Stimulated activated naive B cell treated with anti-CD40 and anti-IgM and Interleukin-4, amounts not matched to agents 10 μg/mL and 1 μg/mL and 100 μg/mL, for 72 hours (primary cell): ENCODE results near the gene FRAS1.
"Not testable (repeated sequence)": the region's sequence is repeated elsewhere in the genome, so short reads cannot be mapped to it uniquely, and the experiment has no call there.

Experiments
- ATAC-seq, 2 donors: fragments of 150-1000 bp; cut with Tn5 transposase; replicated peaks; 2 replicates each; pipeline ENCODE4 v1.10.0; 2021; ENCODE audit warnings: moderate library complexity in 1 of 2
- DNase-seq: peaks from one replicate; pipeline ENCODE4 v3.0.0; 2021
- H3K27ac Mint-ChIP-seq: one replicate; pipeline ENCODE4 v1.8.0; 2022; ENCODE audit warnings: mild to moderate bottlenecking, mixed read lengths
- H3K27me3 Mint-ChIP-seq, 2 donors: one replicate each; pipeline ENCODE4 v1.8.0; 2022; ENCODE audit warnings: mixed read lengths in 2 of 2
- H3K36me3 Mint-ChIP-seq, 2 donors: one replicate each; pipeline ENCODE4 v1.8.0; 2022; ENCODE audit warnings: mixed read lengths in 2 of 2, mild to moderate bottlenecking in 1 of 2
- H3K4me1 Mint-ChIP-seq, 2 donors: one replicate each; pipeline ENCODE4 v1.8.0; 2022; ENCODE audit warnings: mixed read lengths in 2 of 2, mild to moderate bottlenecking in 1 of 2
- H3K4me3 Mint-ChIP-seq, 2 donors: one replicate each; pipeline ENCODE4 v1.8.0; 2022; ENCODE audit warnings: mild to moderate bottlenecking in 2 of 2, mixed read lengths in 2 of 2, moderate library complexity in 1 of 2
- H3K9me3 Mint-ChIP-seq, 2 donors: one replicate each; pipeline ENCODE4 v1.8.0; 2022; ENCODE audit warnings: mixed read lengths in 2 of 2, mild to moderate bottlenecking in 1 of 2

FRAS1 gene

DNA sequence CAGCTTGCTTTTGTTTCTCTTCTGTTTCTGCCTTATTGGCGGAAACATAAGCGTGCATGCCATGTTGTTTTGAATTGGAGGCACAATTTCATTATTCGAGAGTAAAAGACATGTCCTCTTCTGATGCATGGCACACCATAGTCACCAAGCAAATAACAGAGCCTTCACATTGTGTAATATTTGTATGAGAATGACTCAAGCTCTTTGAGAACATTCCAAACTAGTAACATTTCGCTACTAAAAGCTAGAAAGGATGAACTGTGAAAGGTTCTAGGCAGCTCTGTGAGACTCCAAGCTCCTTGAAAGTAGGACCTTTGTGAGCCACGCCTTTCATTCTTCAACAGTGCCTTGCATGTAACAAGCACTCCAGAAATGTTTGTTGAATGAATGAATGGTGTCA, 485.2 kb downstream of the FRAS1 start:
- no peaks in the 10 kb centered on the region for H3K9me3 Mint-ChIP-seq
- H3K36me3 Mint-ChIP-seq: no peaks in the 10 kb centered on the region
- DNase-seq (no peak), ATAC-seq (no peak)
- H3K4me3 Mint-ChIP-seq: no peak overlapping the region
- H3K4me1 Mint-ChIP-seq: peaks cover 4 to 6% of the 10 kb centered on the region in 2 donors
- peaks cover 0 to 5% of the 10 kb centered on the region in 2 donors for H3K27me3 Mint-ChIP-seq
- no peak overlapping the region for H3K27ac Mint-ChIP-seq

DNA sequence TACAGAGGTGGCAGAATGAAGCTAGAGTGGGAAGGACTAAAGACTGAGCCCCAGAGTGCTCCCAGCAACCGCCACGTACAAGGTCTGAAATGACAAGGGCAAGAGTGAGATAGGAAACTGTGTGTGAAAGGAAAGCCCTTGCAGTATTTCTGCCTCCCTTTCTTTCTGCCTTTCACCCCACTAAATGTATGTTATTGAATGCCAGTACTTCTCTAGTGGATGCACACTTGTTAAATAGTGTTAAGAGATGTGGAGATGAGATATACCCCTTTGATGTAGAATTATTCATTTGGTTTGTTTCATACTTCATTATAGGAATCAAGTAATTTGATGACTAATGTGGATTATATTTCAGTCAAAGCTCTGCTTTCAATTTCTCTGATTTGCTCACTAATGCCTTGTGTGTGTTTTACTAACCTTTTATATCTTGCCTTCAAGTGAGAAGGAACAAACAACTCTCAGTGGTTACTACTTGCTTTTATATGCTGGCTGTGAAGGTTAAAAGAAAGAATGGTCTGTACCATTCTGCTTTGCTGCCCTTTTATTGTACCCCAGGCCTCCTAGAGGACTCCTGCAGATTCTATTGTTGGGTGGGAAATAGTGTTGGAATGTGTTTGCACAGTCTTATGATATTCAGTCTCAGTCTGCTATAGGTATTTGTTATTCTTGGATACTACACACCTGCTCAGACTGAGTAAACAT, 486.5 kb downstream of the FRAS1 start:
- no peak overlapping the region for H3K4me3 Mint-ChIP-seq
- ATAC-seq (no peak), DNase-seq (no peak)
- no peaks in the 10 kb centered on the region for H3K36me3 Mint-ChIP-seq
- peaks cover 0 to 5% of the 10 kb centered on the region in 2 donors for H3K27me3 Mint-ChIP-seq
- no peaks in the 10 kb centered on the region for H3K9me3 Mint-ChIP-seq
- peaks cover 4 to 6% of the 10 kb centered on the region in 2 donors for H3K4me1 Mint-ChIP-seq
- no peak overlapping the region for H3K27ac Mint-ChIP-seq

DNA sequence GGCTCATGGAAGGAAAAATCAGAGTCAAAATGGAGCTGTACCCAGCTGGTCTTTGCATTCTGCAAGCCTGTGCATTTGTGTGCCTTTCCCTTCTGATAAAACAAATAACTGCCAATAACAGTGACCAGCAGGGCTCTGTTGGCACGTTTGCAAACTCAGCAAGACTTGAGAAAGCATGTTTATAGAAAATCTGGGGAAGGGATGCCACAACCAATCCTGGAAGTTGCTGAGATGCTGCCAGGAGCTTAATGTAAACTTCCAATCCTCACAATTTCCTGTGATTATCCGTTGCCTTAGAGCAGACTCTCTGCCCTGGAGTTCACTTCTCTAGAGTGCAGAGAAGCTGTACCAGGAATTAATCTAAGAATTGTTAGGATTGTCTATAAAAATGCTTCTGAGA, 487.6 kb downstream of the FRAS1 start:
- DNase-seq: no peak

DNA sequence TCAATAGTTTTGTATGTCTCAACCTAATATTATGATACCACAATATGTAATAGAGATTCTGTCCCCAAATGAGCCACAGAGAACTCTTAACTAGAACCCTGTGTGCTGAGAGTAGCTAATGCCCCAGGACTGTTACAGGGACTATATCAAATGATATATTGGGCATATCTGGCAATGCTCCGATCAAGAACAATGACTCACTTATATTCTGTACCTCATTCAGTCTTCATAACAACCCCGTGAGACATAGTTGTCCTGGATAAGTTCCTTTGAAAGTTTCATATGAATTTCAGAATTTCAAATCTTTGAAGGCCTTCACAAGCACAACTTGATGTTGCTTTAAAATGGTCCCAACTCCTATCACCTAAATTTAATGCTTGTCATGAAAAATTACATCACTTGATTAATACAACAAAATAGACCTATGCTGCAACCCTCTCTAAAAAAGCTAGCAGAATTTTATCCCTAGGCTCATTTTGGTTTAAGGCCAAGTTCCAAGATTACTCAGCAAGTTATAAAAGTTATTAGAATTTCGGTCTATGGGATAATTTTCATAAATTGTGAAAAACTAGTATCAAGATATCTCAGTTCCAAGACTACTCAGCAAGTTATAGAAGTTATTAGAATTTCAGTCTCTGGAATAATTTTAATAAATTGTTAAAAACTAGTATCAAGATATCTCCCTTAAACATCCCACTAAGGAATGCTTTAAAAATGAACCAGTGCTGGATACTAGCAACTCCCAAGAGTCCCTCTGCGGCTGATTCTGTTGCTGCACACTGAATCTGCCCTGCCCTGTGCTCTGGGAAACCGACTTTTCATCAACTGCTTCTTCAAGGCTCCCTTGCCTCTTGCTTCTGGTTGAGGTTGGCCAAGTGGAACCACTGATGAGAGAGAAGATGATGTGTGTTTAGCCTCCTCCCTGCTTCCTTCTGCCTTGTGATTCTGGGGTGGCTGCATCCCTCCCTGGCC, 488.4 kb downstream of the FRAS1 start:
- peaks cover 4 to 8% of the 10 kb centered on the region in 2 donors for H3K4me1 Mint-ChIP-seq
- H3K36me3 Mint-ChIP-seq: no peaks in the 10 kb centered on the region
- H3K4me3 Mint-ChIP-seq: no peak overlapping the region
- no peaks in the 10 kb centered on the region for H3K9me3 Mint-ChIP-seq
- DNase-seq (no peak), ATAC-seq (no peak)
- H3K27ac Mint-ChIP-seq: no peak overlapping the region
- H3K27me3 Mint-ChIP-seq: peaks cover 7 to 12% of the 10 kb centered on the region in 2 donors

More for the DNA sequence above, 487.6 kb downstream of the FRAS1 start:
- ATAC-seq: no peak
- H3K36me3 Mint-ChIP-seq: no peaks in the 10 kb centered on the region
- H3K4me1 Mint-ChIP-seq: peaks cover 4 to 6% of the 10 kb centered on the region in 2 donors
- peaks cover 0 to 5% of the 10 kb centered on the region in 2 donors for H3K27me3 Mint-ChIP-seq
- H3K9me3 Mint-ChIP-seq: no peaks in the 10 kb centered on the region
- no peak overlapping the region for H3K4me3 Mint-ChIP-seq
- no peak overlapping the region for H3K27ac Mint-ChIP-seq

DNA sequence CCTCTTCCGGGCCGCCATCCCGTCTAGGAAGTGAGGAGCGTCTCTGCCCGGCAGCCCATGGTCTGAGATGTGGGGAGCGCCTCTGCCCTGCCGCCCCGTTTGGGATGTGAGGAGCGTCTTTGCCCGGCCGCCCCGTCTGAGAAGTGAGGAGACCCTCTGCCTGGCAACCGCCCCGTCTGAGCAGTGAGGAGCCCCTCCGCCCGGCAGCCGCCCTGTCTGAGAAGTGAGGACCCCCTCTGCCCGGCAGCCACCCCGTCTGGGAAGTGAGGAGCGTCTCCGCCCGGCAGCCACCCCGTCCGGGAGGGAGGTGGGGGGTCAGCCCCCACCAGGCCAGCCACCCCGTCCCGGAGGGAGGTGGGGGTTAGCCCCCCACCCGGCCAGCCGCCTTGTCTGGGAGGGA, 490.8 kb downstream of the FRAS1 start:
- not testable (repeated sequence) for ATAC-seq, H3K9me3 Mint-ChIP-seq, H3K36me3 Mint-ChIP-seq, H3K4me3 Mint-ChIP-seq, DNase-seq, H3K27ac Mint-ChIP-seq
- Mint-ChIP-seq H3K4me1 (peaks cover 8 to 18% of the 10 kb centered on the region in 2 donors), H3K27me3 (peaks cover 19 to 23% of the 10 kb centered on the region in 2 donors)

DNA sequence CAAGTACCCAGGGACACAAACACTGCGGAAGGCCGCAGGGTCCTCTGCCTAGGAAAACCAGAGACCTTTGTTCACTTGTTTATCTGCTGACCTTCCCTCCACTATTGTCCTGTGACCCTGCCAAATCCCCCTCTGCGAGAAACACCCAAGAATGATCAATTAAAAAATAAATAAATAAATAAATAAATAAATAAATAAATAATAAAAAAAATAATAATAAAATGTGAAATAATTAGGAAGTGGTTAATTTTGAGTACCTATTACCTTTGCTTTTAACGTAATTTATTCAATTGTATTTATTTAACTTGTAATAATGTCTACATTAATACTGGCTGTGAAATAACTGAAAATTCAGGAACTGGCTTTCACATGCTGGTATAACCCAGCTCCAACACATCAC, 491.8 kb downstream of the FRAS1 start:
- not testable (repeated sequence) for ATAC-seq, DNase-seq, H3K27ac Mint-ChIP-seq, H3K9me3 Mint-ChIP-seq, H3K4me3 Mint-ChIP-seq, H3K36me3 Mint-ChIP-seq
- H3K27me3 Mint-ChIP-seq: peaks cover 19 to 23% of the 10 kb centered on the region in 2 donors
- H3K4me1 Mint-ChIP-seq: peaks cover 8 to 18% of the 10 kb centered on the region in 2 donors

DNA sequence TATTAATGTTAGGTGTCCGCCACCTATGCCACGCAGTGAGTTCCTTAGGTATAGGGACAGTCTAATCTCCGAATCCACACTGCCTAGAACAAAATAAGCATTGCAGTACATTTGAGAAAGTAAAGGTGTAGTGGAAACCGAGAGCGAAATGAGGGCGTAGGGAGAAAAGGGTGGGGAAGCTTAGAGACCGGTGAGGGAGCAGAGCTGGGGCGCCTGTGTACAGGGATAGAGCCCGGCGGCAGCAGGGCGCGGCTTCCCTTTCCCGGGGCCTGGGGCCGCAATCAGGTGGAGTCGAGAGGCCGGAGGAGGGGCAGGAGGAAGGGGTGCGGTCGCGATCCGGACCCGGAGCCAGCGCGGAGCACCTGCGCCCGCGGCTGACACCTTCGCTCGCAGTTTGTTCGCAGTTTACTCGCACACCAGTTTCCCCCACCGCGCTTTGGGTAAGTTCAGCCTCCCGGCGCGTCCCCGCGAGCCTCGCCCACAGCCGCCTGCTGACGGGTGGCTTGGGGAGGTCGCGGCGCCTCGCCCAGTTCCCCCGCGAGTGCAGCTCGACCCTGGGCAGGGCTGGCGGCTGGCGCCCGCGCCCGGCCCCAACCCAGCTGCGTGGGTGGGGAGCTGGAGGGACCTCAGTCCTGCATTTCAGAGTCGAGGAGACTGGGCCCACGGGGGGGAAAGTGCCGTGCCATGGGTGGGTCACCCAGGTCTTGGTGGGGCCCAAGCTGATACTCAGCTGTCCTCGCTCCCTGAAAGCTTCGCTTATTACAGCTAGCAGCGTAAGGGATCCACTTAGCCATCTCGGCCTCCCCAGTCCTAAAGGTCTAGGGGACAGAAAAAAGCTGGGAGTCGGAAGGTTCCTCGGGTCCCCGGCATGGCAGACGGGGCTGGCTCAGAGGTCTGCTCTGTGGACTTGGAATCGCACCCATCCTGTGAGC, 494.6 kb downstream of the FRAS1 start, which contains the start of gene ANXA3:
ANXA3 (plus strand) TSS at position 351 of the 932 bp plus-strand sequence. CDS start 2,704 bp downstream, outside the sequence.
- Mint-ChIP-seq H3K27me3 (peaks cover 25 to 29% of the 10 kb centered on the region in 2 donors), H3K4me1 (peaks cover 8 to 18% of the 10 kb centered on the region in 2 donors), H3K36me3 (no peaks in the 10 kb centered on the region), H3K4me3 (peak within 1 kb of the TSS; percentile 88 to 93), H3K9me3 (no peaks in the 10 kb centered on the region), H3K27ac (peak within 1 kb of the TSS; percentile 82)
- DNase-seq (peak; percentile 9), ATAC-seq (peak; percentile 64 to 65)

DNA sequence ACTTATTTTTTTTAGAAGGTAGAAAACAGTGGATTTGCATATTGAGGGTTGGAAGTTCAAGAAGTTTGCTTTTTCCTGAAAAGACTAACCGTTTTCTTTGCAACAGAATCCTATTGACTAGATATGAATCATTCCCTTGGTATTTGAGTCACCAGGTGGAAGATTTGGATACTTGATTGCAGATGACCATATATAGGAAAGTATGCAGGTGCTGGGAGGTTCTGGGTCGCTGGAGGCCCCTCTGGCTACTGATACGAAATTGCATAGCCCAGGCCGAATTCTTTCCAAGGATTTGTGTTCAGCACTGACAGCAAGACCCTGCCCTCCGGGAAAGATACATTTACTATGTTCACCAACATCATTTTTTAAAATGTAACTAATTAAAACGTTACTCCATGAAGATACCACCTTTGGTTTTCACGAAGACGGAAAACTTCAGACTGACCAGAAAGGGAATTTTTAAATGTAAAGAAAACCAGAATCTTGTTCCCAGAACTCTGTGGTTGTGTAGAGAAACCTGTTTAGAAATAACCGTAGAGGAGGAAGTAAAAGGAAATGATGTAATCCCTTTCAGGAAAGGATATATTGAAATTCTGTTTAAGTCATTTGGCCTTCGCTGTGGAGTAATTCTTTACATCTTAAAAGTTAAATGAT, 495.4 kb downstream of the FRAS1 start:
- DNase-seq (no peak), ATAC-seq (peak in 1 of 2 donors; percentile 35)
- no peaks in the 10 kb centered on the region for H3K36me3 Mint-ChIP-seq
- H3K27ac Mint-ChIP-seq: no peak overlapping the region
- no peaks in the 10 kb centered on the region for H3K9me3 Mint-ChIP-seq
- peaks cover 25 to 29% of the 10 kb centered on the region in 2 donors for H3K27me3 Mint-ChIP-seq
- H3K4me3 Mint-ChIP-seq: no peak overlapping the region
- peaks cover 8 to 18% of the 10 kb centered on the region in 2 donors for H3K4me1 Mint-ChIP-seq

DNA sequence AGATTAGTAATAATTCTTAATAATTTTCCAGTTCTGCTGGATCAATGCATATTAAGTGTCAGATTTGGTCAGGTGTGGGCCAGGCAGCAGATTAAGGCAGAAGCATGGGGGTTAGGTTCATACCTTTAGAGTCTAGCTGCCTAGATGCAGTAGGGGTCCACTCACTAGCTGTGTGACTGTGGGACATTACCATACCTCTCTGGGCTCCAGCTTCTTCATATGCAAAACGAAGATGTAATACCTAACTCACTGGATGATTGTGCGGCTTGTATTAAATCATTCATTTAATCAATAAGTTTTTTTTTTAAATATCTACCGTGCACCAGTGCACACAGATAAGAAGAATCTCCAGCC, 495.9 kb downstream of the FRAS1 start:
- no peaks in the 10 kb centered on the region for H3K9me3 Mint-ChIP-seq

DNA sequence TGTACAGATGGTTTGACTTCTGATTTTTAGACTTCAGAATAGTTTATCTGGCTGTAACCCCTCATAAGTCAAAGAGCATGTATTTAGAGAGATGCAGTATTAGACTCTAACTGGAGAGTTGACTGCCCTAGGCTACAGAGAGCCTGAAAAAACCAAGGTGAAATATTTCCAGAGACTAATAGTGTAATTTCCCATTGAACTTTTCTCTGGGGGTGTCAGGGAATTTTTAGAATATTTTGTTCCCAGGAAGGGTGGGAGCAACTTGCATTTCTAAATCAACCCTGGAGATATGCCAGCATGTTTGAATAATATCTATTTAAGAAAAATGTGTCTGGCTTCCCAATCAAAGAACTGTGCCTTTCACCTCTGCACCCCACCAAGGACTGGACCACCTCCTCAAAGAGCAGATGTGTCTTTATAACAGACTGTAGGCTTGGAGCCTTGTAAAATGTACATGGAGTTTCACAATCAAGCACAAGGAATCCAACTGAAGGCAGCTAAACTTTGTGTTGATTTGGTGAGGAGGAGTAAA, 496.5 kb downstream of the FRAS1 start:
- Mint-ChIP-seq H3K4me1 (peaks cover 8 to 18% of the 10 kb centered on the region in 2 donors), H3K27me3 (peaks cover 25 to 29% of the 10 kb centered on the region in 2 donors), H3K27ac (no peak overlapping the region), H3K36me3 (no peaks in the 10 kb centered on the region), H3K4me3 (no peak overlapping the region), H3K9me3 (no peaks in the 10 kb centered on the region)
- DNase-seq (no peak), ATAC-seq (no peak)

More for the DNA sequence above, 495.9 kb downstream of the FRAS1 start:
- no peak overlapping the region for H3K4me3 Mint-ChIP-seq
- ATAC-seq: no peak
- H3K27me3 Mint-ChIP-seq: peaks cover 25 to 29% of the 10 kb centered on the region in 2 donors
- DNase-seq: no peak
- H3K4me1 Mint-ChIP-seq: peaks cover 8 to 18% of the 10 kb centered on the region in 2 donors
- H3K36me3 Mint-ChIP-seq: no peaks in the 10 kb centered on the region
- H3K27ac Mint-ChIP-seq: no peak overlapping the region

DNA sequence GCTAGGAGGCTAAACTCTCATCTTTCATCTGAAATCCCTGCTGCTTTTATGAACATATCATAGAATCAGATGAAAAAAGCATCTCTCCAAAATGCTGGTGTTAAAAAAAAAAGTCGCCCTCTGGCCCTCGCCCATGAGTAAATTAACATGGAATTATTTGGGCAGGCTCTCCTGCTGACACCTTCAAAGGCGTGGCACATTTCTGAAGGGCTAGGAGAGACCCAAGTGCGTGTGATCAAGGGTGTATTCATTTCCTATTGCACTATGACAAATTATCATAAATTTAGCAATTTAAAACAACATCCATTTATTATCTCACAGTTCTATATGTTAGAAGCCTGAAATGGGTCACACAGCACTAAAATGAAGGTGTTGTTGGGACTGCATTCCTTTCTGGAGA, 499.5 kb downstream of the FRAS1 start:
- Mint-ChIP-seq H3K4me3 (no peak overlapping the region), H3K27ac (no peak overlapping the region), H3K27me3 (peaks cover 6 to 10% of the 10 kb centered on the region in 2 donors), H3K9me3 (no peaks in the 10 kb centered on the region), H3K36me3 (no peaks in the 10 kb centered on the region), H3K4me1 (peaks cover 0 to 6% of the 10 kb centered on the region in 2 donors)
- ATAC-seq: no peak
- DNase-seq: no peak

DNA sequence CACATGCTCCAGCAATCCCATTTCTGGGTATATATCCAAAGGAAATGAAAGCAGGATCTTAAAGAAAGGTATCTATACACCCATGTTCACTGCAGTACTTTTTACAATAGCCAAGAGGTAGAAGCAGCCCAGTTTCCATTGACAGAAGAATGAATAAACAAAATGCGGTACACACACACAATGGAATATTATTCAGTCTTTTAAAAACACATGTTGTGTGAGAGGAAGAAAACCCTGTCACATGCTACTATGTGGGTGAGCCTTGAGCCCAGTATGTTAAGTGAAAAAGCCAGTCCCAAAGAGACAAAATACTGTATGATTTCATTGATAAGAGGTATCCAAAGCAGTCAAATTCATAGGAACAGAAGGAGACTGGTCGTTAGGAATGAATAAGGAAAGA, 500.7 kb downstream of the FRAS1 start:
- no peak overlapping the region for H3K27ac Mint-ChIP-seq
- H3K4me1 Mint-ChIP-seq: no peaks in the 10 kb centered on the region
- H3K9me3 Mint-ChIP-seq: no peaks in the 10 kb centered on the region
- no peak for DNase-seq
- no peak overlapping the region for H3K4me3 Mint-ChIP-seq
- ATAC-seq: no peak
- H3K27me3 Mint-ChIP-seq: peaks cover 10 to 21% of the 10 kb centered on the region in 2 donors
- H3K36me3 Mint-ChIP-seq: no peaks in the 10 kb centered on the region

DNA sequence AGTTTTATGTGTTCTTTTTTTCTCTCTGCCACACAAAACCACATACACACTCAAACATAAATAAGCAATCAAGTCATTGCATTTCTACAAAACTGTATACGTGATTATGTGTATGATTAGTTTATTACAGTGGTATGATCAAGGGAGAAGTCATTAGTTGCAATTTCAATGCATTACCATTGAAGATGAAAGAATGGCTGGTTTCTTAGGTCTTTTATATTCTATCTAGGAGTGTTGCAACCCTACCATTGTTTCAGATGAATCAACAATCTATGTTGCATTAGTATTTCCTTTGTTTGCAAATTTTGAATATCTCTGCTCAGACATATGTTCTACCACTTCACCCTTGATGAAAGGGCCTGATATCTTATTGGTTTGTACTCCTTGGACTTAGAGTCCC, 501.3 kb downstream of the FRAS1 start:
- Mint-ChIP-seq H3K27me3 (peaks cover 10 to 22% of the 10 kb centered on the region in 2 donors), H3K27ac (no peak overlapping the region), H3K4me3 (no peak overlapping the region), H3K4me1 (no peaks in the 10 kb centered on the region), H3K36me3 (no peaks in the 10 kb centered on the region), H3K9me3 (no peaks in the 10 kb centered on the region)
- ATAC-seq (no peak), DNase-seq (no peak)
